ENCODE results near the gene CDH13. TPM values are rescaled to one million over a fixed set of nuclear protein-coding genes. Genes with fewer than 3 reads are reported as not detected.
"Not testable (repeated sequence)": the region's sequence is repeated elsewhere in the genome, so short reads cannot be mapped to it uniquely, and the experiment has no call there.

CDH13 gene
- total RNA-seq, 1 donor from 2014 or later: 22.9 TPM

DNA sequence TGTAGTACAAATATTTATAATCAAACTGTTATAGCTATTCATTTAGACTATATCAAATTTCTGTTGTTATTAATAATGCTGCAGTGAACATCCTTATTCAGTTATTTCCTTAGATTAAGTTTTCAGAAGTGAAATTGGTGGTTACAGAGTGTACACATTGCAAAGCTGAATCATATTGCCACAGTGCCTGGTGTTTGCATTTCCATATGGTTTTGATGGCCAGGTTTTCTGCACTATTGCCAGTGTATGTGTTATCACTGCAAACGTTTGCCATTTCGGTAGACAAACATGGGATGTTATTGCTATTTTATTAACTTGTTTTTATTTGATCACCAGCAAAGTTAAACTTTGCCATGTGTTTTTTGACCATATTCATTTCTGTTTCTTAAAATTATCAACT is 259.4 kb downstream of the CDH13 start:
- DNase-seq (ENCODE audit: low read depth): no peak

DNA sequence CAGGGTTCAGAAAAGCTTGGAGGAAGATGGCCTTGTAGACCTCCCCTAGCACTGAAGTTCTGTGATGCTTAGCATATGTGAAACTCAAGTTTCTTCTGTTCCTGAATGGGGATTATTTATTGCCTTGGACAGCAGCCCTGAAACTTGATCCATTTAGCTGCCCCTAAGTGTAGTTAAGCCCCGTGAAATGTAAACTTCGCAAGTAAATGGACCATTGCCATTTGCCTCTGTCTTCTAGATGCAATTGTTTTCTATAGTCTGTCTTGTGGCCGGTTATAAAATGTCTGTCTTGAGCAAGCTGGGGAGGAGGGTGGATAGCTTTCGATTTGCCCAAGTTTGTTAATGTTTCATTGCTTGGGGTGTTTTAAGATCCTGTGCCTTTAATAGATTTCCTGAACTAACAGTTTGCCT is 261.8 kb downstream of the CDH13 start:
- peak; percentile 85 for DNase-seq (ENCODE audit: low read depth)

DNA sequence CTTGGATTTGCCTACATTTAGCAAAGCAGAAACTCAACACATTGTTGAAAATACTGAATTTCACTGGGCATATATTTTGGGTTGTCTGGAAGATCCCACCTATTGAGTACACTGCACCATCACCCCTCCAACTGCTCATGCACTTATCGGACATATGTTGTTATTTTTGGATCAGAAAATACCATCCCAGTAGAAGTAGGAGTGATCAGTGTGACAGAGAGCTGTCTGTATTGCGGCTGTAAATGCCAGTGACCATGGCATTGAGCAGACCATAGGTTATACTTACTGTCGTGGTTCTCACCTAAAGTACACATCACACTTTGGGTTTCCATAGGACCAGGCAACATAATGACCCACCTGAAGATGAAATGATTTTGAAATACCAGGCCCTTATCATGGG is 264.7 kb downstream of the CDH13 start:
- no peak for DNase-seq (ENCODE audit: low read depth)

DNA sequence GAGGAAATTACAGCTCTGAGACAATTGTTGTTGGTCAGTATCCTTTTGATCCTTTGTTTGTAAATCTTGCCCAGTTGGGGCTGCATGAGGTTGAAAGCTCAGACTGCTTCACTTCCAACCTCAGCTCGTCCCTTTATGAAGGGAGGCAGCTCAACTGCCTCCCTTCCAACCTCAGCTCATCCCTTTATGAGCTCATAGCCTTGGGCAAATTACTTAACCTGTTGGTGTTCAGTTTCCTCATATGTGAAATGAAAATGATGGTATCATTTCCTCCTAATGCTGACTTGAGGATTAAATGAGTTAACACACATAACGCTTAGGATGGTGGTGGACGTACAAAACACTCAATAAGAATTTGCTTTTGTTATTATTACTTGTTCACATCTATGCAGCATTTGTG is 265.1 kb downstream of the CDH13 start:
- DNase-seq (ENCODE audit: low read depth): no peak

DNA sequence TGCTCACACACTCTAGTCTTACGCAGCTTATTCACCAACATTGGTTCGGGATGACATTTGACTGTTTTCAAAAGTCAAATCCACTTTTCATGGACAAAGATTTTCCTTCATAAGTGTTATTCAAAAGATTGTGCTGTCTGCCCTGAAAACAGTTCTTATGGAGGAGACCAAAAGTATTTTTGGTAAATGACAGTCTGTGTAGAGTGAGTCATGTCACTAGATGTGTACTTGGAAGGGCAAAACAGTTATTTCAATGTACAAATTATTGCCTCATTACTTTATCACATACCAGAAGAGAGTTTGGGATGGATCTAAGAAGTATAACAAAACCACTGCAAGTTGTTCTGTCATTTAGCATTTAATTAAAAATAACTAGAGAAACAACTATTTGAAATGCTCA is 265.6 kb downstream of the CDH13 start:
- no peak for DNase-seq (ENCODE audit: low read depth)

DNA sequence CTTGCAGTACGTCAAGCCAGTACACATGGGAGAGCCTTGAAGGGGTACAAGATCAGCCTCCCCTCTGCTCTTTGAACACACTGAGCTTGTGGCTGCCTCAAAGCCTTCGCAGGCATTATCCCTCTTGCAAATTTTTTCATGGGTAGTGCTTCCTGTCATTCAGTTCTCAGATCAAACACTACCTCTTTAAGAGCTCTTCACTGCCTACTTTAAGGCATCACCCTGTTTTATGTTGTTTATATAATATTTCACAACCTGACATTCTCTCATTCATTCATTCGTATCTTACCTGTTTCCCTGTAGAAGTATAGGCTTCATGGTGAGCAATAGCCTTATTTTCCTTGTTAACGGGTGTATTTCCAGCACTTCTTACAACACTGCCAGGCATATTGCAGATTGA is 269.1 kb downstream of the CDH13 start:
- no peak for DNase-seq (ENCODE audit: low read depth)

DNA sequence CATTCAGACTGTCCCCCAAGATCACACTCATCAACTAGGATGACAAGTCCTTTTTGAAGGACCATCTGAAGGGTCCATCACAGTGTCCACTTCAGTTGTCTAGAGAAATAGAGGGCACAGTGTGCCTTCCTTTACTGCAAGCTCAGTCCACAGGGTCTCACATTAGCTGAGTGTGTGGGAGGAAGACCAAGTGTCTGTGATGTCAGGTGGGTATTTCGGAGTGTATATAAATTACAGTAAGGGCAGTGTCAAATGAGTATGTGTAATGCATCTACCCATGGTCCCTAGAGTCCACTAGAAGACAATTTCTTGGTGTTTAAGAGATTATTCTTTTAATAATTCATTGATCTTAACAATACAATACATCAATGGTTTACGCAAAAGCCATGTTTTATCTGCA is 272.2 kb downstream of the CDH13 start:
- DNase-seq (ENCODE audit: low read depth): no peak

DNA sequence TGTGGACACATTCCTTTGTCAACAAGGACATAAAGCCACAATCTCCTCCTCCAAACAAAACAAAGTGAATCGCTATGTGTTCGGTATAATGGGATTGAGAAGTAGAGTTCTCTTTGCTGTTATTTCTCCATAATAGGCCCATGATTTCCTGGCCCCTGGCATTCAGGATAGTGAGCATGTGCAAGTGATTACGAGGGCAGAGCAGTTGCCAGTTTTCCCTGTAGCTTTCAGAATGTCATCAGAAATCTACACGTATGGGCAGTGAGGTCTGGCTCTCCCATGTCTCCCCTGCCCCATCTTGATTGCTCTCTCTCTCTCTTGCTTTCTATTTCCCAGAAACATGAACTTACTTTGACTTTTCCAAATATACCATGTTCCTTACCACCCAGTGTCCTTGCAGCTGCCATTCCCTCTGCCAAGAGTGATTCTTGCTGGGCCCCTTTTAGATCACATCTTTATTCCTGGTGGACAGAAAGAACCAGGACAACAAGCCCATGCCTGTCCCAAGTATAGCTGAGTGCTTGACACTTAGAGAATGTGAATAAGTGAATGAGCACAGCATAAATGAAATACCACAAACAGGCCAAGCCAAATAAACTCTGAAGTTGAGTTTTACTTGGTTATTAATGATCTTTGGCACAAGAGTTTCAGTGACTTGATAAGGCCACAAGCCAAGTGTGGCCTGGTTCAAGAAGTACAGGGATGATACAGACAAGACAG is 273.1 kb downstream of the CDH13 start:
- DNase-seq (ENCODE audit: low read depth): no peak

DNA sequence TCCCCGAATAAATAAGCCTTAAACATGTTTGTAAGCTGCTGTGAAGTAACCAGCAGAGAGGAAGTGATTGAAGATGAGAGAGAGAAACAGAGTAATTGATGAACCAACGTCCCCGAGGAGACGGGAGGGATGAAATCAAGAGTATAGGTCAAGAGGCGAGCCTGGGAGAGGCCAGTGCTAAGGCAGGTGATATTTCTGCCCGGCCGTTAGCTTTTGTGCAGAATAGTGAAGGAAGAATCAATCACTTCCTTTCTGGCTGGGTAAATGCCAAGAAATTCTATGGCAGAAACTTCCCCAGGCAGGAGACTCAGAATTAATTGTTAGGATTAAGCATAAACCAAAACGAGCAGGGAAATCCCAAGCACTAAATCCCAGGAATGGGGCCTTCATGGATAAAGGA is 273.8 kb downstream of the CDH13 start:
- DNase-seq (ENCODE audit: low read depth): peak; percentile 31

DNA sequence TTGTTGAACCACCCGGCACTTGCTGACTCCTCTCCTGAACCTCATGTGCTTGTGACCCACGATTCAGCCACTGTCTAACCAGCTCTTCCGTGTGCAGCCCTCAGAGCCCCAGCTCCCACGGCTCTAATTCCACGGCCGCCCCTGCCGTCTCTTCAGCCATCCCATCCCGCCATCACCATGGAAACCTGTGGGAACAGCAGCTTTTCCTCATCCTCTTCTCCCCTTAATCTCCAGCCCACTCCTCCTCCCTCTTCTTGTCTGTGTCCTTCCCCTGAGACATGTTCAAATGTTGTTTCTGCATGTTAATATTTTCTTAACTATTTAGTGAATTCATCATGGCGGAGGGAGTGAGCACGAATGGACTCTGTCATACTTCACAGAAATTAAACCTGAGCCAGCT is 285.2 kb downstream of the CDH13 start:
- DNase-seq (ENCODE audit: low read depth): no peak

DNA sequence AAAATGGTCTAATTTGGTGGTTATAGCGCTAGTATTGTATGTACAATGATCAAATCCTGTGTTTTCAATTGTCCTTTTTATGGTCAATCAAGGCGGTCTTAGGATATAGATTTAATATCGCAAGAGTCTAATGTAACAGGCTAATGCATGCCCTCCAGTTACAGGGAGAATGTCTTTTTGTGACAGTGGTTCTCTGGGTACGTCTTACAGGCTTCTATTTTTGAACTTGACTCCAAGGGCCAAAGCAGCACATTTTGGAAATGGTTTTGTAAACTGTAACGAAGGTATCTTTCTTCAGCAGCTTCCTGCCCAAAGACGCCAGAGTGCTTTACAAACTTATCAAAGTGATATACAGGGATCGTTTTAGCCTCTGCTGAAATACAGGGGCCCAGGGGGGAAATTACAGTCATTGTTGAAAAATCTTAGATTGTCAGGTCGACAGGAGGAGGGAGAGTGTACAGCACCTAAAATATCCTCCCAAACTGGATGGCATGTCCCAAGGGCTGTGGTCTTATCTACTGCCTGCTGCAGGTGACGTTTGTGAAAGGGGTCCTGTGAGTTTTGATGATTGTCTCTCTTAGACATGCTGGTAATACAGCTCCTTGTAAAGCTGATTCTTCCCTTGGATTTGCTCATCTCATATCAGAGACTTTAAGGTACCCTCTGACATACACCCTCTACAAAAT is 288.5 kb downstream of the CDH13 start:
- DNase-seq (ENCODE audit: low read depth): no peak

DNA sequence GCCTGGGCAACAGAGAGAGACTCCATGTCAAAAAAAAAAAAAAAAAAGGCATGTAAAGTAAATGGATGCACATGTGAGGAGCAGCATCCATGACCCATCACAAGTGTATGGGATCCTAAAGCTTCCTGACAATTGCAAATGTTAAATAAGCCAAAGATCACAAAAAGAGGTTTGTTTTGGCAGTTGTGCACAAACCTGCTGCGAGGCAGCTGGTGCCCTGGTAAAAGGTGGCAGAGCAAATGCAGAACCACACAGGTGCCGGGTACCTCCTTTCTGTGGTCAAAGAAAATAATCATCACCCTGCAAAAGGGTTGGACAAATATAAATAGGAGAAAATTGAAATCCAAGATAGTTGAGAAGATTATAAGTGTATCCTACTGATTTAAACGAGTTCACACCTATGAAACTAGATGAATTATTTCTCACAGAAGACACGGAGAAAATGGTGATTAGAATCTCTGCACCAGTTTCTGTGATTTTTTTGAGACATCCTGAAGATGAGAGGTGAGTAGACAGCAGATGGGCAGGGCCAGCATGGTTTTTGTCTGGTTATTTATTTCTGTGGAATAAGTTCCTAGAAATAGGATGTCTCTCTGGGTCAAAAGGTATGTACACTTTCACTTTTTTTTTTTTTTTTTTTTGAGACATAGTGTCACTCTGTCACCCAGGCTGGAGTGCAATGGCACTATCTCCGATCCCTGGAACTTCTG is 291.3 kb downstream of the CDH13 start:
- DNase-seq (ENCODE audit: low read depth): no peak

DNA sequence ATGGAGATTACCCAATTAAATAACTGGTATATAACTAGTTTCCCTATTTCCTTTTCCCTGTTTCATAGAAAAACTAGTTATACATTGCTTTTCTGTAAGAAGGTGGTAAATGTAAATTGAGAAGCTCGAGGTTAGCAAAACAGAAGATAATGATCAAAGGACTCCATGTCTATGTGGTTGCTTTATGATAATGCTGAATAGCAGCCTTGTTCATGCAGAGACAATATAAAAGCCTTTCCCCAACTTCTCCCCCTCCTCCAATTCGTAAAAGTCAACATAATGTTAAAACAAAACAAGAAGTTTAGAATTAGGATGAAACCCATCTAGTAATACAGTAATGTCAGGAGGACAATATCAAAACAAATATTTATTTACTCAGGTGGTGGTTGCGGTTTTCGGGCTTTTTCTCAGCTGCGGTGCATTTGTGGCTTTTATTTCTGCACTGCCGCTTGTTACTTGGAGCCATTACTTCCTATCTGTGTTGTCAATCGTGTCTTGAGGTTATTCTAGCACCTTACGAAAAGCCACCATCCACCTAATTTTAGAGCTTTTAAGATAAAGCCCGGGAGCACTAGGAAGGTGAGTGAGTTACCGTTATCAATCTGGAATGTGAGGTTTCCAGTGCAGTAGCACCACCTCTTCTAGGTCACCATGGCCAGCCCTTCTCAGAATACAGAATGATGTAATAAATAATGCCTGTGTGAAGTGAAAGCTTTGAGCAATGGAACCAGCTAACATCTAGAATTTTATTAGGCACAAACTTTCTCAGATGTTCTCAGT is 297.5 kb downstream of the CDH13 start:
- DNase-seq (ENCODE audit: low read depth): no peak

DNA sequence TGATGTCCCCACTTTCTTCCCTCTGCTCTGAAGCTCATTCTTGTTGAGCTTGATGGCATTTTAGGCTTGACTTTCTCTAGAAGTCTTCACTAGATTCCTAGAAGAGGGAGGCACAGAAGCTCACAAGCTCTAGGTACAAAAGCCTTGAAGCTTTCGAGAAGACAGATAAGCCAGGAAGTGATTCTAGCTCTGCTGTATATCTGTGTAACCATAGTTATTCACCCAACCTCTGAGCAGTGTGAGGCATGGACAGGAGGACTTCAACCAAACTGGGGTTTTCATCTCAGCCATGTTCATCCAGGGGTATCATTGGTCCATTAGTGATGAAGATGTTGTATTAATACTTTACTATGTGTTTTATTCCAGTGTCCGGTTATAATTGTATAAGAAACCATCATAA is 299.7 kb downstream of the CDH13 start:
- DNase-seq (ENCODE audit: low read depth): no peak

DNA sequence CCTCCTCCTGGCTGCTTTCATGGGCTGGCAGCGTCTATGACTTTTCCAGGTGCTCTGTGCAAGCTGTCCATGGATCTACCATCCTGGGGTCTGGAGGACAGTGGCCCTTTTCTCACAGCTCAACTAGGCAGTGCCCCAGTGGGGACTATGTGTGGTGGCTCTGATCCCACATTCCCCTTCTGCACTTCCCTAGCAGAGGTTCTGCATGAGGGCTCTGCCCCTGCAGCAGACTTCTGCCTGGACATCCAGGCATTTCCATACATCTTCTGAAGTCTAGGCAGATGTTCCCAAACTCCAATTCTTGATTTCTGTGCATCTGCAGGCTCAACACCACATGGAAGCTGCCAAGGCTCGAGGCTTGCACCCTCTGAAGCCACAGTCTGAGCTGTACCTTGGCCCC is 307.2 kb downstream of the CDH13 start:
- DNase-seq (ENCODE audit: low read depth): not testable (repeated sequence)

DNA sequence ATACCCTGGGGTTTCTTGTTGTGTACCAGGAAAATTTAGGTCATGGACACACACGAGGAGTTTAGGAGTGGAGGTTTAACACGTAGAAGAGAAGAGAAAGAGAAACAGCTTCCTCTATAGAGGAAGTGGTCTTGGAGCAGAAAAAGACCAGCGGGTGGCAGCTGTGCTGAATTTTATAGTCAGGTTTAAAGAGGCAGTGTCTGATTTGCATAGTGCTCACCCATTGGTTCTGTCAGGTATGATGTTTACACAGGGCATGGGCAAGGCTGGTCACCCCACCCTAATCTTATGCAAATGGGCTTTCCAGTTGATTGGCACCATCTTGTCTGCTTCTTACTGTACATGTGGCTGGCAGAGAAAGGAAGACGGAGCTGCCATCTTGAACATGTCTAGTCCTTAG is 309.0 kb downstream of the CDH13 start:
- no peak for DNase-seq (ENCODE audit: low read depth)

DNA sequence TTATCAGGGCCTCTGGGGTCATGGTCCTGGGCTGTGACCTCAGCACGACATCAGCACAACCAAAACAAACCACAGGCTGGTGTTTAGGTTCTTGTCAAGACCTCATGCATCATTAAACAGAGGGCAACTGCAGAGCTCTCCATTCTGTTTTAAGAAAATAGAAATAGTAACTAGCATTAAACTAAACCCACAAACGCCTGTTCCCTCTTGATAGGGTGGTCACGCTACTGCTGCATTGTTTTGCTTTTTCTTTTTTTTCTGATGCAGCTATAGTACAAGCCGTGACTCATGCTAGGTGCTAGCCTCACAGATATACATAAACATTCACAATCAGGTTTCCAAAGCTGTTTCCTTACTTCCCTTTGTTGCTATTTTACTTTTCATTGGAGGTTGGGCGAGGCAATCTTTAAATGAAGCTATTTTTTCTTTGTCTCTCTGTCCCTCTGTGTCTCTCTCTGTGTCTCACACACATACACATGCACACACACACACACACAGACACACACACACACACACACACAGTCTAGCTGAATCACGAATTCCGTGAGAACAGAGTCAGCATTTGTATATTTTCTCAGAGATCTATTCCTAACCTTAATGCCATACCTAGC is 310.3 kb downstream of the CDH13 start:
- DNase-seq (ENCODE audit: low read depth): peak; percentile 86

DNA sequence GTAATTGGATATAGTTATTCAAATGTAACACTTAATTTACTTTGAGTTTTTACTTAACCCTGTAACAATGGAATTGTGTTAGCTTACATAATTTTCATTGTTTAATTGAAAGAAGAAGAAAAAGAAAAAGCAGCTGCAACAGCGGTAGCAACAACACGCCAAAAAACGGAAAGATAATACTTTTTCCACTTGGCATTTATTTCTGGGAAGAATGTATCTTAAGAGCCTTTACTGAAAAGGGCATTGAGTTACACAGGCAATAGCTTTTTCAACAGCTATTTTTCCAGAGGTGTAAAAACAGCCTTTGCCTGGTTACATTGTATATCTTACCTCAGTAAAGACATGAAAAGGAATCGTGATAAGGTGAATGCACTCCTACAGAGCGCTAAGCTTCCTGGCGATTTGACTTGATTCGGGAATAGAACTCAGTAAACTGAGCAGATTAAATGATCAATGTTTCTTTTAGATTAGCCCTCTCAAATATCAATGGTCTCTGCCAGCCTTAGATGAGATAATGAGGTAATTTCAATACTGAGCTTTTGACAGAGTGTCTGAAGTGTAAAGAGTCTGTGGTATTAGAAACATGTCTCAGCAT is 311.3 kb downstream of the CDH13 start:
- no peak for DNase-seq (ENCODE audit: low read depth)

DNA sequence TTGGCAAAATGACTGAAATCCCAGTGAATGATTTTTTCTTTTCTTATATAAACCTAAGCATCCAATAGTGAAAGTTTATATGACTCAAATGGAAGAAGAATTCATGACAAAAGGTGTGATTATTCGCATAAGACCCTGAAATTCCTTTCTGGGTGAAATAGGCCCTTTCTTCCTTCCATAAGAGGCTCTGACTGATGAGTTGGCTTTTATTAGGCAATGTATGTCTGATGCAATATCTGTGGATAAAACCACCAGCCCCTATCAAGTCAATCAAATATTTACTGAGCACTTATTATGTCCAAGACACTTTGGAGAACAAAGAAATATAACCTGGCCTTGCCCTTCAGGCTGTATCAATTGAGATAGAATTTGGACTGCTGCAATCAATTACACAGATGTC is 316.6 kb downstream of the CDH13 start:
- DNase-seq (ENCODE audit: low read depth): no peak

DNA sequence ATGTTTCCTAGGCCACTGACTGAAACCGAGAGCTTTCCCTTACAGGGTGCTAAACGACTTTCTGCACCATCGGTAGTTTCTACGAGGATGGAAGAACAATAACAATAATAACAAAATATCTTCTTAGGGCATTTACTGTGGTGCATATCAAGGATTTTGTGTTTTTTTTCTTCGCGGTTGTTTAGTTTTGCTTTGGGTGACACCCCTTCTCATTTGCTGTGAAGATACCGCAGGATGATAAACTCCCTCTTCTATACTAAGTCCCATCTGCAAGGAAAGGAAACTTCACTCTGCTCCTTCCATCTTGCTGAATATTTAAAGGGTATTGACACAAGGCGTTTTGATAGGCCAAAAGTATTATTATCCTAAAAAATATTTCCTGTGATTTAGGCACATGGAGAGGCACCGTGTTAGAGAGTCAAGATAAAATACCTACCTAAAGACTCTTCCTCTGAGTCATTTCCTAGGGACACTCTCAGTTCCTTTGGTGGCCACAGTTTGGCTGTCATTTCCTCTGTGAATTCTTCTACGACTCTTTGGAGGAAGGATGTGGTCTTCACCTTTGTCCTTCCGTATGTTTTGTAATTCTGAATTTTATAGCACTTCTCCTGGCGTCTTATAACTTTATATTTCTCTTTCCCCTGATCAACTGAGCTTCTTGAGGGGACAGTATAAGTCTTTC is 318.8 kb downstream of the CDH13 start:
- DNase-seq (ENCODE audit: low read depth): no peak

DNA sequence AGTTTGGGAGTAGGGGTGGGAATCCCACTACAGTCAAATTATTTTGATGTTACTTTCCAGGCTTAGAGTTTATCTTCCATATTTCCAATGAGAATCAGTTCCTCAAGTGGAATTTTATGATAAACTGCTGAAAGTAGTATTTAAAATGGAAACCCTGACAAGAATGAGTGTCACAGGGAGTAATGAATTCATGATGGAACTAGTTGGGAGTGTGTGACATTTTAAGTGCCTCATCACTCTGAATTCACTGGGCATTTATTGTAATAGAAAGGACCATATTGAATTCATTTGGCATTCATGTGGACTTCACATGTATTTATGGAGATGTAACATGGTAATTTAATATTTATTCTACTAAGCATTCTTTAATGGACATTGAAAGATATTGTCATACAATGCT is 320.9 kb downstream of the CDH13 start:
- DNase-seq (ENCODE audit: low read depth): no peak
